ENCODE results near the gene LCE1D.
A peak's percentile ranks its signal among the peaks of the same experiment; 100 is the strongest.

LCE1D gene

DNA sequence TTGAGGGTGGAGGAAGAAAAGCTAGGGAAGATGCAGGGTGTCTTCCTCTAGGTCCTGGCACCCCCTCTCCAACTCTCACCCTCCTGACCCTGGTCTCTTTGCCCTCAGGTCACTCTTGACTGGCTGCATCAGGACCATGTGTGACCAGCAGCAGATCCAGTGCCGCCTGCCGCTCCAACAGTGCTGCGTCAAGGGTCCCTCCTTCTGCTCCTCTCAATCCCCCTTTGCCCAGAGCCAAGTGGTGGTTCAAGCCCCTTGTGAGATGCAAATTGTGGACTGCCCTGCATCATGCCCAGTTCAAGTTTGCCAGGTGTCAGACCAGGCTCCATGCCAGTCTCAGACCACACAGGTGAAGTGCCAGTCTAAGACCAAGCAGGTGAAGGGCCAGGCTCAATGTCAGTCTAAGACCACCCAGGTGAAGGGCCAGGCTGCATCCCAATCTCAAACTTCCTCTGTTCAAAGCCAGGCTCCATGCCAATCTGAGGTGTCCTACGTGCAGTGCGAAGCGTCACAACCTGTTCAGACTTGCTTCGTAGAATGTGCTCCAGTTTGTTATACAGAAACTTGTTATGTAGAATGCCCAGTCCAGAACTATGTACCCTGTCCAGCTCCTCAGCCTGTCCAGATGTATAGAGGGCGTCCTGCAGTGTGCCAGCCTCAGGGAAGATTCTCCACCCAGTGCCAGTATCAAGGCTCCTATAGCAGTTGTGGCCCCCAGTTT is 36.9 kb upstream of the LCE1D start:
- no peak for DNase-seq (ENCODE audit: low read depth)
- no peak overlapping the region for H3K4me3 ChIP-seq (ENCODE audit: low read depth, low read length)
- TF ChIP-seq, protein P1, sequence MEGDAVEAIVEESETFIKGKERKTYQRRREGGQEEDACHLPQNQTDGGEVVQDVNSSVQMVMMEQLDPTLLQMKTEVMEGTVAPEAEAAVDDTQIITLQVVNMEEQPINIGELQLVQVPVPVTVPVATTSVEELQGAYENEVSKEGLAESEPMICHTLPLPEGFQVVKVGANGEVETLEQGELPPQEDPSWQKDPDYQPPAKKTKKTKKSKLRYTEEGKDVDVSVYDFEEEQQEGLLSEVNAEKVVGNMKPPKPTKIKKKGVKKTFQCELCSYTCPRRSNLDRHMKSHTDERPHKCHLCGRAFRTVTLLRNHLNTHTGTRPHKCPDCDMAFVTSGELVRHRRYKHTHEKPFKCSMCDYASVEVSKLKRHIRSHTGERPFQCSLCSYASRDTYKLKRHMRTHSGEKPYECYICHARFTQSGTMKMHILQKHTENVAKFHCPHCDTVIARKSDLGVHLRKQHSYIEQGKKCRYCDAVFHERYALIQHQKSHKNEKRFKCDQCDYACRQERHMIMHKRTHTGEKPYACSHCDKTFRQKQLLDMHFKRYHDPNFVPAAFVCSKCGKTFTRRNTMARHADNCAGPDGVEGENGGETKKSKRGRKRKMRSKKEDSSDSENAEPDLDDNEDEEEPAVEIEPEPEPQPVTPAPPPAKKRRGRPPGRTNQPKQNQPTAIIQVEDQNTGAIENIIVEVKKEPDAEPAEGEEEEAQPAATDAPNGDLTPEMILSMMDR (IDR thresholded peaks at IDR 0.05; ENCODE audit: low read depth, low read length, missing control alignments) = no peak

DNA sequence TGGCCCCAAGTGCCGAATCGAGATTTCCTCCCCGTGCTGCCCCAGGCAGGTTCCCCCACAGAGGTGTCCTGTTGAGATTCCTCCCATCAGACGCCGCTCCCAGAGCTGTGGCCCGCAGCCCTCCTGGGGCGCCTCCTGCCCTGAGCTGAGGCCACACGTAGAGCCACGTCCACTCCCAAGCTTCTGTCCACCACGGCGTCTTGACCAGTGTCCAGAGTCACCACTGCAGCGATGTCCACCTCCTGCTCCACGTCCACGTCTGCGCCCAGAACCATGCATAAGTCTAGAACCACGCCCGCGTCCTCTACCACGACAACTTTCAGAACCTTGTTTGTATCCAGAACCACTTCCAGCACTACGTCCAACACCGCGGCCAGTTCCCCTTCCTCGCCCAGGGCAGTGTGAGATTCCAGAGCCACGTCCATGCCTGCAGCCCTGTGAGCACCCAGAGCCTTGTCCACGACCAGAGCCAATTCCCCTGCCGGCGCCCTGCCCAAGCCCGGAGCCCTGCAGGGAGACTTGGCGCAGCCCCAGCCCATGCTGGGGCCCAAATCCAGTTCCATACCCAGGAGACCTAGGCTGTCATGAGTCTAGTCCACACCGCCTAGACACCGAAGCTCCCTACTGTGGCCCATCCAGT is 35.9 kb upstream of the LCE1D start:
- H3K4me3 ChIP-seq (ENCODE audit: low read depth, low read length) = no peak overlapping the region
- DNase-seq (ENCODE audit: low read depth) = no peak
- TF ChIP-seq, protein P1 (IDR thresholded peaks at IDR 0.05; ENCODE audit: low read depth, low read length, missing control alignments) = no peak

DNA sequence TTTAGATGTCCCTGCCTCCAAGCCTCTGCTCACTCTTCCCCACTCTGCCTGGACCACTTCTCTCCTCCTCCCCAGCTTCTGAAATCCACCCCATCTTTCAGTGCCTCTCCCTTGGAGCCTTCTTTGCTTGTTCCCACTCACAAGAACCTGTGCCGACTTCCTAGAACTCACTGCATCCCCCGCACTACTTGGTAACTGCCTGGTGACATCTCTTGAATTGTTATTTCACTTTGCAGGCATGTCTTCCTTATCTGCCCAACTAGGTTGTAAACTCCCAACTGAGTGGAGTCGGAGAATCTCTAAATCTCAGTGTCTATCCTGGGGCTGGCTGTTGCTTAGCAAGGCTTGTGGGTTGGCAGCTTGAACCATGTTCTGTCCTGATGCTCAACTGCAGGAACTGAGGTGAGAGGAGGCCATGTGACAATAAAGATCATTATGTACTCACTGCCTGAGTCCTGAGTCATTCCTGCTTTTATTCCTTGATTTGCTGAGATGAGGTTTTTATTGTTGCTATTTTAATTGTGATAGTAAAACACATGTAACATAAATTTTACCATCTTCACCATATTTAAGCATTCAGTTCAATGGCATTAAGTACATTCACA is 34.8 kb upstream of the LCE1D start:
- no peak for DNase-seq (ENCODE audit: low read depth)
- H3K4me3 ChIP-seq (ENCODE audit: low read depth, low read length) = no peak overlapping the region
- TF ChIP-seq, protein P1 (IDR thresholded peaks at IDR 0.05; ENCODE audit: low read depth, low read length, missing control alignments) = no peak

DNA sequence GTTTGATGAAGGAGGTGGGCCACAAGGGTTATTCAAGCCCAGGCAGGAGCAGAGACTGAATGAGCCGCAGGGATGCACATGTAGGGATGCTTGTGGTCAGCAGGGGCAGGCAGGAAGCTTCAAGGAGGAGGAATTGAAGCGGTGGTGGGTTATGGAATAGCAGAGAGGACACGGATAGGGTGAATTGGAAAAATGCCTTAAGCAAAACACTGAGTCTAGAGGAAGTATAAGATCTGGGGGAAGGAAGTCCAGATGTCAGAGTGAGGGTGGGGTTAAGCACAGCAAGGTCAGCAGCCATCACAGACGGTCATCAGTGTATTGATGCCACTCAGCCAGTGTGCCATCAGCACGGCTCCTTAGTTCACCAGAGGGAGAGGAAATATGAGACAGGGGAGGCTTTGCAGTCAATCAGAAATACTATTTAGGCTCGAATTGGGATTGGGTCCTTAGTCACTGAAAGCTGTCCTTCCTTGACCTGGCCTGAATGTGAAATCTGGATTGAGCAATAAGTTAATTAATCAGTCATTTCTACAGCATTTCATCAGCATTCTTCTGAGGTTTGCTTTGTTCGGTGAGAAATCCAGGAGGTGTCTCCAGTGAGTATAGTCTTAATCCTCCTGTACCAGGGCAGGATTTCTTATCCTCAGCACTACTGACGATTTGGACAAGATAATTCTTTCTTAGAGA is 27.5 kb upstream of the LCE1D start:
- TF ChIP-seq, protein P1 (IDR thresholded peaks at IDR 0.05; ENCODE audit: low read depth, low read length, missing control alignments) = no peak
- no peak for DNase-seq (ENCODE audit: low read depth)
- H3K4me3 ChIP-seq (ENCODE audit: low read depth, low read length) = no peak overlapping the region

DNA sequence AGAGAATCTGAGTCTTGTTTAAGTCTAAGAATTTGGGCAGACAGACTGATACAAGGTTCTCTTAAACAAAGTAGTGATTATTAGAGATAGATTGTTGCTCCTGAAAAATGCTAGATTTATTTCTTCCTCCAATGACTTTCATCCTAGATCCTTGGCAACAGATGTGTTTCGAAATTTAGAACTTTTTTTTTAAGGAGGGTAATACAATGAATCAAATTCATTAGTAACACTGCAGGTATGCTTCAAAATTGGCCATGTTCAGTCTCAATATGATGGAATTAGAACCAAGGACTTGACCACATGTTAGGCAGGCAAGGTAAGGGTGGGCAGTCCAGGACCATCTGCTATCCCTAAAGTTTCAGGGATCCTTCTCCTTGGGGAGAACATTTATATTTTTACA is 26.1 kb upstream of the LCE1D start:
- H3K4me3 ChIP-seq (ENCODE audit: low read depth, low read length) = no peak overlapping the region
- TF ChIP-seq, protein P1 (IDR thresholded peaks at IDR 0.05; ENCODE audit: low read depth, low read length, missing control alignments) = no peak
- DNase-seq (ENCODE audit: low read depth) = no peak

DNA sequence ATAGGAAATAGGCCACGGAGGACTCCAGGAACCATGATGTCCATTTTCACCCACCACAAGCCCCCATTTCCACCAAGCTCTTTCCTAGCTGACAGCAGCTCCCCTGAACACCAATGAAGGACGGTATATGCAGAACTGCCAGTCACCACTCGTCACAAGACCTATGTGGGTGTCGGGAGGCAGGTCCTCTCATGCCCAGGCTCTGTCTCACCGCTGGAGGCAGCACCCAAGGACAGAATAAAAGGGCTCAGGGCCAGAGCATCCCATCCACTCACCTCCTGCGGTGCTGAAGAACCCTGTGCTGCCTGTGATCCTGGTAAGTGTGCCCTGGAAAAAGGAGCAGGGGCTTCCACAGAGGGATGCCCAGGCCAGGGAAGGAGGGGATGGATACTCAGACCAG is 21.6 kb upstream of the LCE1D start, which contains the start of gene LCE1F:
Gene LCE1F, plus strand, starts transcription at position 266 of the 400 bp plus-strand sequence. CDS start 1,232 bp downstream, outside the sequence.
- H3K4me3 ChIP-seq (ENCODE audit: low read depth, low read length) = no peak within 1 kb of the TSS
- TF ChIP-seq, protein P1 (IDR thresholded peaks at IDR 0.05; ENCODE audit: low read depth, low read length, missing control alignments) = peak; percentile 25
- DNase-seq (ENCODE audit: low read depth) = no peak

Data from GM12864 (cell line).